C4-2B (cell line): Measurements from ENCODE around the gene SGPP2.

Source experiments
- H3K27ac ChIP-seq: fragments of 450-650 bp; 2 replicates; pipeline ENCODE4 v1.5.1; 2017
- ZFX ChIP-seq: fragments of 450-650 bp; IDR thresholded peaks from 2 replicates; pipeline ENCODE4 v1.6.1; 2017
- TF ChIP-seq, protein P1 (sequence below): fragments of 450-650 bp; conservative IDR thresholded peaks from 2 replicates; pipeline ENCODE4 v1.5.1; 2017; ENCODE audit warnings: mild to moderate bottlenecking

The SGPP2 gene

GRCh38 chr2:222494104-222494739 lies 69.9 kb downstream of the SGPP2 start:
- H3K27ac ChIP-seq: no peak overlapping the region
- TF ChIP-seq, protein P1, sequence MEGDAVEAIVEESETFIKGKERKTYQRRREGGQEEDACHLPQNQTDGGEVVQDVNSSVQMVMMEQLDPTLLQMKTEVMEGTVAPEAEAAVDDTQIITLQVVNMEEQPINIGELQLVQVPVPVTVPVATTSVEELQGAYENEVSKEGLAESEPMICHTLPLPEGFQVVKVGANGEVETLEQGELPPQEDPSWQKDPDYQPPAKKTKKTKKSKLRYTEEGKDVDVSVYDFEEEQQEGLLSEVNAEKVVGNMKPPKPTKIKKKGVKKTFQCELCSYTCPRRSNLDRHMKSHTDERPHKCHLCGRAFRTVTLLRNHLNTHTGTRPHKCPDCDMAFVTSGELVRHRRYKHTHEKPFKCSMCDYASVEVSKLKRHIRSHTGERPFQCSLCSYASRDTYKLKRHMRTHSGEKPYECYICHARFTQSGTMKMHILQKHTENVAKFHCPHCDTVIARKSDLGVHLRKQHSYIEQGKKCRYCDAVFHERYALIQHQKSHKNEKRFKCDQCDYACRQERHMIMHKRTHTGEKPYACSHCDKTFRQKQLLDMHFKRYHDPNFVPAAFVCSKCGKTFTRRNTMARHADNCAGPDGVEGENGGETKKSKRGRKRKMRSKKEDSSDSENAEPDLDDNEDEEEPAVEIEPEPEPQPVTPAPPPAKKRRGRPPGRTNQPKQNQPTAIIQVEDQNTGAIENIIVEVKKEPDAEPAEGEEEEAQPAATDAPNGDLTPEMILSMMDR: no peak
- TF ChIP-seq ZFX: no peak

DNA sequence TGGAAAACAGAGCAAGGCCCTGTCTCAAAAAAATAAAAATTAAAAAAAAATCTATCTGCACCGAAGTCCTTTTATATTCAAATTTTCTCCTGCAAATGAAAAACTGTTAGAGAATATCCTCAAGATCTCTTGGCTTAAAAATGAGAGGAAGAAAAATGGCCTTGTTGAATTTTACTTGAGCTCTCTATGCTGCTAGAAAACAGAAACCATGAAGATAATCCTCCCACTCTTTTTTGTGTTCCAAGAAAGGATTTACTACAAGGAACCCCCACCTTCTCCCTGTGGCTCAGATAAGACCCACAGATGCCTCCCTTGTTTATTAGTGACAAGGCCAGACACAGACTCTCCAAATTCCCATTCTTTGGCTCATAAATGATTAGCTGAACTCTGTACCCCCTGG lies 71.0 kb downstream of the SGPP2 start:
- TF ChIP-seq, protein P1: no peak
- no peak for TF ChIP-seq ZFX
- H3K27ac ChIP-seq: no peak overlapping the region

DNA sequence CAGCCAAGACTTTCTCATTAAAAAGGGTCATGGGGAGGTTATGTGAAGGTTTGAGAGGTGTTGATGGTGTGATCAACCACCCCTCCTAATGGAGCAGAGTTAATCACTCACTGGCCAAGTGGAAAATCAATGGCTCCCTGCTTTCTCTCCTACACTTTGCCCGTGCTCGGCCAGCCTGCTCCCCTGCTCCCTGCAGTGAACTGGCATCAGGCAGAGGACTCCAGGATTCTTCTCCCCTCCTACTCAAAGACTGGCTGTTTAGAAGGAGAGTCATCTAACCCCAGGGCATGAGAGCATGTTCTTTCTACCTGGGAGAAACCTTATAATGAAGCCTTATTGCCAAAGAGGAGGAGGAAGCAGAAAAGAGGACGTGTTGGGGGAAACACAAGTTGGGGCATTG lies 74.9 kb downstream of the SGPP2 start:
- TF ChIP-seq ZFX: no peak
- TF ChIP-seq, protein P1: no peak
- H3K27ac ChIP-seq: no peak overlapping the region

DNA sequence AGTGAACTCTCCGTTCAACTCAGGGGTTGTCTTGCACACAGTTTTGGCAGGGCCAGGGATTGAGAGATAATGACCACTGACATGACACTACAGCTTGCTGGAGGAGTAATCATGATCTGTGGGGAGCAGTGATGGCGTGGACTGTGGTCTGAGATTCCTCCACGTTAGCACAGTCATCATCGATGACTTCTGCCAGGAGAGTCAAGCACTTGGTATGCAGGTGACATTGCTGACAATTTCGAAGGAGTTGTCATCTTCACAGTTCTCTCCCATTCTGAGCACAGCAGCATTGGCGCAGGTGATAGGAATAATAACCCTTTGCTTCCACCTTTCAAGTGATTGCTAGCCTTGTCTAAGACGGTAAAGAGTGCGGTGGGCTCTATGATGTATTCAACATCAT lies 79.8 kb downstream of the SGPP2 start:
- H3K27ac ChIP-seq: no peak overlapping the region
- TF ChIP-seq ZFX: no peak
- TF ChIP-seq, protein P1: no peak

DNA sequence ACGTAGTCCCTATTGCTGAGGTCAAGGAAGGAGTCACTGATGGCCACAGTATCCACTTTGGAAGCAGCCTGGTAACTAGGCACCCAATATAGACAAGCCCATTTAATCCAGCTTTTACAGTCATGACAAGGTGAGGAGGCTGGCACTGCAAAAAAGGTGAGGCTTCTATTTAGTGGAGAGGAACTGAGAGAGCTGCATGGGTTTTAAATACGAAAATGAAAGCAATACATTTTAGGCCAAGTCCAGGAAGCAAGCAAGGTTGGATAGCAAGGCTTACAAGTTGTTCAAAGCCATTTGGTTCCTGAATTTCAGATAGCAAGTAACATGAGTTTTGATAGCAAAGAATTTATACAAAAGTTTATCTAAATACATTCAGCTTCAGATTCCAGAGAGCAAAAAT lies 80.4 kb downstream of the SGPP2 start:
- no peak overlapping the region for H3K27ac ChIP-seq
- no peak for TF ChIP-seq ZFX
- TF ChIP-seq, protein P1: no peak

DNA sequence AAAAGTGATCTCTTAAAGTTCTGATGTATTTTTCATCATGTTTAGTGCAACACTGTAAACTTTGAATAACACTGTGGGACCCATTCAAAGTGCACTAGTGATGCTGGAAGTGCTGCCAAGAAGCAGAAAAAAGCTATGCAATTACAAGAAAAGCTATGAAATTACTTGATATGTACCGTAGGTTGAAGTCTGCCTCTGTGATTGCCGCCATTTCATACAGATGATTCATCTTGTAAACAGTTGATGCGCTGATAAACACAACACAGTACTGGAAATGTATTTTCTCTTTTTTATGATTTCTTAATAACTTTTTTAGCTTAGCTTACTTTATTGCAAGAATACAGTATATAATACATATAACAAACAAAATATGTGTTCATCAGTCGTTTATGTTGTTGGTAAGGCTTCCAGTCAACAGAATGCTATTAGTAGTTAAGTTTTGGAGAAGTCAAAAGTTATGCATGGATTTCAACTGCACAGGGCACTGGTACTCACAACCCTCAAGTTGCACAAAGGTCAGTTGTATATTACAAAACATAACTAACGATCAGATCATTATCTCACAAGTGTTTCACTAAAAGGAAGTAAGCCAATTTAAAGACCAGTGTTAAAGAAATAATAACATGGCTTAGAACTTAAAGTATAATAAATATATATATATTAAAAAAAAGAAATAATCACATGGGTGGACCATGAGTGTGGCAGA lies 82.0 kb downstream of the SGPP2 start:
- no peak for TF ChIP-seq ZFX
- TF ChIP-seq, protein P1: no peak
- H3K27ac ChIP-seq: no peak overlapping the region

- TF ChIP-seq, protein P1: no peak
- no peak for TF ChIP-seq ZFX
Measured at GRCh38 chr2:222514901-222515300, 90.6 kb downstream of the SGPP2 start.

More at GRCh38 chr2:222514901-222515300, 90.6 kb downstream of the SGPP2 start:
- H3K27ac ChIP-seq: no peak overlapping the region
